GOT3 (cell line): ENCODE data around the gene DRG2.

Source experiments
- DNase-seq: peaks from one replicate; lab custom pipeline; 2025; ENCODE audit warnings: mixed read lengths; lab: John Stamatoyannopoulos, UW

Gene DRG2

GRCh38 chr17:18117982-18118975, 30.5 kb downstream of the DRG2 start:
- DNase-seq: no peak

- DNase-seq: no peak
Observed at GRCh38 chr17:18119166-18119745, 31.5 kb downstream of the DRG2 start.

- no peak for DNase-seq
Observed at GRCh38 chr17:18119938-18120337, 32.2 kb downstream of the DRG2 start.

GRCh38 chr17:18120461-18121017, 32.8 kb downstream of the DRG2 start:
- DNase-seq: no peak

- no peak for DNase-seq
Observed at GRCh38 chr17:18121144-18121910, 33.6 kb downstream of the DRG2 start.

- DNase-seq: no peak
Observed at GRCh38 chr17:18122990-18123753, 35.4 kb downstream of the DRG2 start.

- no peak for DNase-seq
Observed at GRCh38 chr17:18124345-18125126, 36.8 kb downstream of the DRG2 start.

GRCh38 chr17:18129041-18129502, 41.3 kb downstream of the DRG2 start:
- no peak for DNase-seq

GRCh38 chr17:18132711-18133110, 45.0 kb downstream of the DRG2 start:
- no peak for DNase-seq

GRCh38 chr17:18136357-18136756, 48.6 kb downstream of the DRG2 start:
- no peak for DNase-seq

- DNase-seq: no peak
Observed at GRCh38 chr17:18138065-18138749, 50.5 kb downstream of the DRG2 start.

- no peak for DNase-seq
Observed at GRCh38 chr17:18139092-18139491, 51.3 kb downstream of the DRG2 start.

GRCh38 chr17:18139498-18139897, 51.8 kb downstream of the DRG2 start:
- no peak for DNase-seq

- no peak for DNase-seq
Observed at GRCh38 chr17:18139949-18140348, 52.2 kb downstream of the DRG2 start.

GRCh38 chr17:18140648-18141047, 52.9 kb downstream of the DRG2 start:
- no peak for DNase-seq

- no peak for DNase-seq
Observed at GRCh38 chr17:18141210-18141803, 53.6 kb downstream of the DRG2 start.

GRCh38 chr17:18142417-18142816, 54.7 kb downstream of the DRG2 start:
- DNase-seq: no peak

- DNase-seq: no peak
Observed at GRCh38 chr17:18143044-18143936, 55.5 kb downstream of the DRG2 start.
